ENCODE results near the gene ATP10B. TPM values are rescaled to one million over a fixed set of nuclear protein-coding genes. Genes with fewer than 3 reads are reported as not detected.

Gene ATP10B
- polyA plus RNA-seq, 1 of the 3 experiments (the other 2 are of a cell fraction) = not detected

DNA sequence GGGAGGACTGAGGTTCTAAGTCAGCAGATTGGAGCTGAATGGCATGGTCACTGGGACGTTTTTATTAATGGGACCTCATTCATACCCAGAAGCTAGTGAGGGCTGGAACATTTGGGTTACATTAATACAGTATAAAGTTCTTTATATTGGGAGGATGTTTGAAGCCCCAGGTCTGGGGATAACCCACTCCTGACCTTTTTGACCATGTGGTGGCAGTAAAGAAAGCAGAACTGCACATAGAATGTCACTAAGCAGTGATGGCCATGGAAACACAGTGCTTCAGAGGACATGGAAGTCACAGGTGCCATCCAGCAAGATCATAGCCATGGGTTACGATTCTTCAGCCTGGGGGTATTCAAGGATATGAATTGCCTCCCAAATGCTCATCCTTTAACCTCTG, 176.0 kb downstream of the ATP10B start:
- no peaks in the 10 kb centered on the region for H4K20me1 ChIP-seq (ENCODE audit: insufficient read depth)
- H3K9me3 ChIP-seq = no peaks in the 10 kb centered on the region
- CTCF ChIA-PET = no interaction called here
- no peak for TF ChIP-seq GABPA (IDR thresholded peaks at IDR 0.05; ENCODE audit: low read depth)
- no peak for TF ChIP-seq JUND (IDR thresholded peaks at IDR 0.05)
- no peak for TF ChIP-seq ZBTB33 (IDR thresholded peaks at IDR 0.05; ENCODE audit: borderline replicate concordance, low read depth)
- TF ChIP-seq RFX5 (IDR thresholded peaks at IDR 0.05; ENCODE audit: low read length) = no peak
- TF ChIP-seq ELF1 (IDR thresholded peaks at IDR 0.05) = no peak
- TF ChIP-seq USF2 (IDR thresholded peaks at IDR 0.05; ENCODE audit: borderline replicate concordance, low read depth, low read length) = no peak
- TF ChIP-seq TAF1 (IDR thresholded peaks at IDR 0.05; ENCODE audit: borderline replicate concordance, low read depth, low read length) = no peak
- TF ChIP-seq, protein P1, sequence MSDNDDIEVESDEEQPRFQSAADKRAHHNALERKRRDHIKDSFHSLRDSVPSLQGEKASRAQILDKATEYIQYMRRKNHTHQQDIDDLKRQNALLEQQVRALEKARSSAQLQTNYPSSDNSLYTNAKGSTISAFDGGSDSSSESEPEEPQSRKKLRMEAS (IDR thresholded peaks at IDR 0.05; ENCODE audit: low read depth) = no peak
- no peak for TF ChIP-seq FOXJ3 (CRISPR knock-in tag; IDR thresholded peaks at IDR 0.05)
- TF ChIP-seq, protein P2, sequence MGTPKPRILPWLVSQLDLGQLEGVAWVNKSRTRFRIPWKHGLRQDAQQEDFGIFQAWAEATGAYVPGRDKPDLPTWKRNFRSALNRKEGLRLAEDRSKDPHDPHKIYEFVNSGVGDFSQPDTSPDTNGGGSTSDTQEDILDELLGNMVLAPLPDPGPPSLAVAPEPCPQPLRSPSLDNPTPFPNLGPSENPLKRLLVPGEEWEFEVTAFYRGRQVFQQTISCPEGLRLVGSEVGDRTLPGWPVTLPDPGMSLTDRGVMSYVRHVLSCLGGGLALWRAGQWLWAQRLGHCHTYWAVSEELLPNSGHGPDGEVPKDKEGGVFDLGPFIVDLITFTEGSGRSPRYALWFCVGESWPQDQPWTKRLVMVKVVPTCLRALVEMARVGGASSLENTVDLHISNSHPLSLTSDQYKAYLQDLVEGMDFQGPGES (IDR thresholded peaks at IDR 0.05; ENCODE audit: low read depth, low read length) = no peak
- no peak for TF ChIP-seq RCOR1 (IDR thresholded peaks at IDR 0.05; ENCODE audit: low read length)
- no peak for TF ChIP-seq FOSL2 (IDR thresholded peaks at IDR 0.05; ENCODE audit: borderline replicate concordance, low read depth)
- no peak for TF ChIP-seq EZH2phosphoT487 (IDR thresholded peaks at IDR 0.05; ENCODE audit: borderline replicate concordance, low read depth)
- TF ChIP-seq MEF2A (IDR thresholded peaks at IDR 0.05; ENCODE audit: borderline replicate concordance, low read depth) = no peak
- TF ChIP-seq GATA2 (CRISPR knock-in tag; IDR thresholded peaks at IDR 0.05) = no peak
- no peak overlapping the region for H3K9ac ChIP-seq
- H3K9me2 ChIP-seq = no peaks in the 10 kb centered on the region
- no peak for DNase-seq
- no peaks in the 10 kb centered on the region for H3K4me1 ChIP-seq (ENCODE audit: control insufficient read depth in 1 of 2, insufficient read depth in 2 of 2, low read depth in 1 of 2, low read length in 1 of 2)
- H3K27ac ChIP-seq (ENCODE audit: low read depth in 2 of 2, low read length in 1 of 2) = no peak overlapping the region
- 0% methylated on average over 1 of the region's 2 CpGs for whole genome bisulfite sequencing (ENCODE audit: low lambda C conversion rate)
- H2AFZ ChIP-seq (ENCODE audit: low read depth) = no peak overlapping the region
- H3K36me3 ChIP-seq (replicated peaks in 1 of 2; ENCODE audit: control insufficient read depth in 1 of 2, insufficient read depth in 2 of 2, low read length in 1 of 2) = no peaks in the 10 kb centered on the region
- H3K79me2 ChIP-seq (ENCODE audit: insufficient read depth) = no peaks in the 10 kb centered on the region
- no peaks in the 10 kb centered on the region for H3F3A ChIP-seq (replicated peaks; ENCODE audit: insufficient read depth)
- H3K4me2 ChIP-seq = no peak overlapping the region
- no peak overlapping the region for H3K4me3 ChIP-seq (ENCODE audit: low read depth in 2 of 2, low read length in 1 of 2)
- no peaks in the 10 kb centered on the region; the same call in 1 of the 2 replicates for H3K27me3 ChIP-seq (ENCODE audit: insufficient read depth)
- POLR2A ChIA-PET = no interaction called here

Measured in SK-N-SH (cell line).